AG10803 (cell line): Measurements from ENCODE around the gene TEP1.

Experiments used
- DNase-seq: peaks from one replicate; pipeline ENCODE4 v3.0.0; 2010; ENCODE audit warnings: low read depth
- H3K4me3 ChIP-seq: 2 replicates; pipeline ENCODE4 v1.5.1; 2011; ENCODE audit warnings: mild to moderate bottlenecking, low read length, control low read depth
- TF ChIP-seq, protein P1 (sequence below): conservative IDR thresholded peaks from 2 replicates; pipeline ENCODE4 v1.5.1; 2011; ENCODE audit warnings: mild to moderate bottlenecking, low read length, control low read depth, inconsistent platforms

The TEP1 gene

DNA sequence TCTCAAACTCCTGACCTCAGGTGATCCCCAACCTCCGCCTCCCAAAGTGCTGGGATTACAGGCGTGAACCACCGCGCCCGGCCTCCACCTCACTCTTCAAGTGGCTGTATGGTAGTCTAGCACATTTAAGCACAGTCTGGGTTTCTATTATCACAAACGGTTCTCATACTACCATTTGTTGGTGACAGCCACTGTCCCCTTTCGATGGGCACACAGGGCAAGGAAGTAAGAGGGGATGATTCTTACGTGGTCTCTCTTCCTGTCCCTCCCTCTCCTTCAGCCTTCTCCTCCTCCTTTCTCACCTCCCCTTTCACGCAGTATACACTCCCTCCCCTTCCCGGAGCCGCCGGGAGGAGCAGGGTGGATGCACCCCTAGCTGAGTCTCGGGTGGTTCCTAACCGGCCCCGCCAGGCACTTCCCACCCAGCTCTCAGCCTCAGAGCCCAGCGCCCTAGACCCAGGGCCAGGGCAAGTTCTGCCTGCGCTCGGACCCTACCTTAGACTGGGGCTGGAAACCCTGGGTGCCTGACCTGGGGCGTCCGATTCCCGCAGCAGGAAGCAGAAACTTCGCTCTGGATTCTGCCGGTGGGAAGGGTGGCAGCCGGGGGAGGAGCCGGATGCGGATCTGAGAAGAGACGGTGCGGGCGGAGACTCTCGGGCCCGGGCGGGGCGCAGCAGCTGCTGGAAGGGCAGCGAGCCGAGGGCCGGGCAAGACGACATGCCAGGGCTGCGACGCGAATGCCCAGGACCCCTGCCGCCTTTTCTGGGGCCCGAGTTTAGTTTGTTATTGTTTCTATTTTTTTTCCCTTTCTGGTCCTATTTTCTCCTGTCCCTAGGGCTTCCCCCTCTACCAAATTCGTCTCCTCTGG, at the start of gene TEP1:
TEP1 (minus strand) TSS at position 626 of the 868 bp plus-strand sequence. CDS start 5,062 bp downstream, outside the sequence.
- TF ChIP-seq, protein P1, sequence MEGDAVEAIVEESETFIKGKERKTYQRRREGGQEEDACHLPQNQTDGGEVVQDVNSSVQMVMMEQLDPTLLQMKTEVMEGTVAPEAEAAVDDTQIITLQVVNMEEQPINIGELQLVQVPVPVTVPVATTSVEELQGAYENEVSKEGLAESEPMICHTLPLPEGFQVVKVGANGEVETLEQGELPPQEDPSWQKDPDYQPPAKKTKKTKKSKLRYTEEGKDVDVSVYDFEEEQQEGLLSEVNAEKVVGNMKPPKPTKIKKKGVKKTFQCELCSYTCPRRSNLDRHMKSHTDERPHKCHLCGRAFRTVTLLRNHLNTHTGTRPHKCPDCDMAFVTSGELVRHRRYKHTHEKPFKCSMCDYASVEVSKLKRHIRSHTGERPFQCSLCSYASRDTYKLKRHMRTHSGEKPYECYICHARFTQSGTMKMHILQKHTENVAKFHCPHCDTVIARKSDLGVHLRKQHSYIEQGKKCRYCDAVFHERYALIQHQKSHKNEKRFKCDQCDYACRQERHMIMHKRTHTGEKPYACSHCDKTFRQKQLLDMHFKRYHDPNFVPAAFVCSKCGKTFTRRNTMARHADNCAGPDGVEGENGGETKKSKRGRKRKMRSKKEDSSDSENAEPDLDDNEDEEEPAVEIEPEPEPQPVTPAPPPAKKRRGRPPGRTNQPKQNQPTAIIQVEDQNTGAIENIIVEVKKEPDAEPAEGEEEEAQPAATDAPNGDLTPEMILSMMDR, result no peak
- peak within 1 kb of the TSS; percentile 96 for H3K4me3 ChIP-seq
- DNase-seq, result peak; percentile 76

DNA sequence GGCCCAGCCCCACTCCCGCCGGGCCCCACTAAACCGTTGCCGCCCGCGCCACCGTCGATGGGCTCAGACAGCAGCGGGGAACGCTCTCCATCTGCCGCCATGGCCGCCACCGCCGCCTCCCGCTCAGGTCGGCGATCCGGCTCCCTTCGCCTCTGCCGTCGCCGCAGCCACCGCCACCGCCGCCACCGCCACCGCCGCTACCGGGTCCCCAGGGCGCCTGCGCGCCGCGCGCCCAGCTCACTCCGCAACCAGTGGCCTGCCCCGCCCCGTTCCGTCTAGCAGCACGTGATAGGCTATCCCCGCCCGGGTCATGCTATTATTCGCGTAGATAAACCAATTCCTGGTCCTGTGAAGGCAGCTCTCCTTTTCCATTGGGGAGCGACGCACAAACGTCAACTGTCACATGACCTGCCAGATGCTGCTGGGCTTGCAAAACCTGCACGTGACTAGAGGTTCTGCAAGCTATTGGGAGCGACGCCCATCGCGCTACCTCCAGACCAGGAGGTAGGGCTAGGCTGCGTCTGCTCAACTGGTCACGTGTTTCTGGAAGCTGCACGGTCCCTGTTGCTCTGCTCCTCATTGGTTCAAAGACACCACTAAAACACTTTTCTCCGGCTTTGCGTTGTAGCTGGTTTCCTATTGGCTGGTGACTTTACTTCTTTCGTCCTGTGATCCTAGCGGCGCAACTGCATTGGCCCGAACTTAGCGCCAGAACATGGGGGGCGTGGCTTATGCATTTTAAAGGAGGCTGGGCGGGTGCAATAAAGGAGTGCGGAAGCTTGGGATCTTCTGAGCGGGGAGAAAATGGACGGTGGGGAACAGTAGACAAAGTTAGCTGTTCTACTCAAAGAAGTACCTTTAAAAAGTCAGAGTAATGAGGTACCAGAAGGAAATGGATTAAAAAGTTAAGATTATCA, 48.2 kb upstream of the TEP1 start, which contains the start of gene PIP4P1:
PIP4P1 (minus strand) TSS at position 210 of the 917 bp plus-strand sequence; CDS start at position 101, 109 bp downstream.
- peak within 1 kb of the TSS; percentile 94 for H3K4me3 ChIP-seq
- TF ChIP-seq, protein P1, result no peak
- DNase-seq, result peak; percentile 100

- no peak for DNase-seq
- TF ChIP-seq, protein P1, result no peak
- peak overlapping the region; percentile 94 for H3K4me3 ChIP-seq
Measured at GRCh38 chr14:20460458-20461224, 47.3 kb upstream of the TEP1 start.

DNA sequence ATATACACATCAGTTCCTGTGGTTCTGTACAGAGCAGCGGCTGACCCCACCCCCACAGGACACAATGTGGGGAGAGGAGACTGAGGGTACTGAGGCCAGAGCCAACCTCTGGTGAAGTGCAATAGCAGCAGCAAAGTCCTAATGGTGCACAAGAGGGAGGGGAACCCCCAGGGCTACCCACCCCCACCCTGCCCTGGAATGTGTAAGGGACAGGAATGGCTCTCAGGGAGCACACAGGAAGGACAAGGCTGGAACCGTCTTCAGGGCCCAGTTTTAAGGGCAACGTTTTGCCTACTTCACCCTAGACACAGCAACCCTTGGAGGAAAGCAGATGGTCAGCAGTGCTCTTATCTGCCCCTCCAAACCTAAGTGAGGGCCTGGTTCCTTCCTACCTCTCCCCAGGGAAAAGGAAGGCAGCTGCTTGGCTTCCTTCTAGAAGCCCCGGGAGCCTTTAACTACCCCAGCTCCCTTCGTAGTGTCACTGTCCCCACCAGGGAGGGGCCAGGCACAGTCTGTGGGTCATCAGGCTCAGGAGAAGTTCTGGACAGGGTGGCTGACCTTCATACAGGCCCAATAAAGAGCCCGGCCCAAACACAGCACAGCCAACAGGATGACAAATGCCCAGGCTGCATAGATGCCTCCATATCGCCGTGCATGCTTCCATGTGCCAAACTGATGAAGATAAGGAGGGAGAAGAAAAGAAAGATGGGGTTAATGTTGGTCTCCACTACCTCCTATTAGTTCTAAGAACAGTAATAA, 44.9 kb upstream of the TEP1 start:
- no peak for DNase-seq
- TF ChIP-seq, protein P1, result no peak
- no peak overlapping the region for H3K4me3 ChIP-seq

- H3K4me3 ChIP-seq, result no peak overlapping the region; the same call in 1 of the 2 replicates
- TF ChIP-seq, protein P1, result no peak
- no peak for DNase-seq
Measured at GRCh38 chr14:20456971-20457370, 43.7 kb upstream of the TEP1 start.
